Endodermal cell (in vitro differentiated cells): Measurements from ENCODE around the gene ELP4. TPM values are rescaled to one million over a fixed set of nuclear protein-coding genes. Genes with fewer than 3 reads are reported as not detected.
A peak's percentile ranks its signal among the peaks of the same experiment; 100 is the strongest.

Source experiments
- DNase-seq: peaks from one replicate; pipeline ENCODE4 v3.0.0-alpha.2; 2017
- H3K27ac ChIP-seq: 2 replicates; pipeline ENCODE4 v1.5.1; 2013; ENCODE audit warnings: mild to moderate bottlenecking, low read depth, low read length, moderate library complexity
- H3K27me3 ChIP-seq: 2 replicates; pipeline ENCODE4 v1.6.1; 2013; ENCODE audit warnings: mild to moderate bottlenecking, low read length, moderate library complexity; ENCODE audit not compliant: insufficient read depth, control insufficient read depth, poor library complexity, severe bottlenecking
- H3K36me3 ChIP-seq: 2 replicates; pipeline ENCODE4 v1.7.0; 2013; ENCODE audit warnings: mild to moderate bottlenecking, low read length, moderate library complexity; ENCODE audit not compliant: control insufficient read depth, insufficient read depth
- H3K4me1 ChIP-seq: one replicate; pipeline ENCODE4 v1.7.0; 2013; ENCODE audit warnings: low read length; ENCODE audit not compliant: control insufficient read depth, insufficient read depth
- H3K4me3 ChIP-seq: 2 replicates; pipeline ENCODE4 v1.5.1; 2013; ENCODE audit warnings: mild to moderate bottlenecking, low read length, moderate library complexity
- H3K9ac ChIP-seq: 2 replicates; pipeline ENCODE4 v1.6.1; 2013; ENCODE audit warnings: mild to moderate bottlenecking, low read length, moderate library complexity; ENCODE audit not compliant: poor library complexity, severe bottlenecking; ENCODE audit errors: extremely low read depth
- H3K9me3 ChIP-seq: 2 replicates; pipeline ENCODE4 v1.6.1; 2013; ENCODE audit warnings: mild to moderate bottlenecking, low read length, moderate library complexity; ENCODE audit not compliant: control insufficient read depth
- H3K27ac Mint-ChIP-seq: 2 replicates; pipeline ENCODE4 v1.8.0; 2020; ENCODE audit warnings: mixed read lengths
- H3K27me3 Mint-ChIP-seq: 2 replicates; pipeline ENCODE4 v1.8.0; 2021; ENCODE audit warnings: mild to moderate bottlenecking, mixed read lengths; ENCODE audit not compliant: insufficient read depth
- H3K36me3 Mint-ChIP-seq: 2 replicates; pipeline ENCODE4 v1.8.0; 2020; ENCODE audit warnings: low read depth, mixed read lengths
- H3K4me1 Mint-ChIP-seq: 2 replicates; pipeline ENCODE4 v1.8.0; 2020; ENCODE audit warnings: mixed read lengths
- H3K4me3 Mint-ChIP-seq: 2 replicates; pipeline ENCODE4 v1.8.0; 2020; ENCODE audit warnings: mild to moderate bottlenecking, moderate library complexity, mixed read lengths
- H3K9me3 Mint-ChIP-seq: 2 replicates; pipeline ENCODE4 v1.8.0; 2020; ENCODE audit warnings: mild to moderate bottlenecking, mixed read lengths
- CTCF ChIP-seq: fragments of 200-600 bp; sonication (generic); conservative IDR thresholded peaks from 2 replicates; pipeline ENCODE4 v1.5.0; 2021; ENCODE audit warnings: antibody characterized with exemption, mild to moderate bottlenecking
- WGBS, 2 experiments: methylation state at CpG; one replicate each; pipeline versions ENCODE4 v1.1.5 to v1.1.7; 2013; ENCODE audit warnings: missing lambda C conversion rate in 2 of 2, mixed read lengths in 1 of 2; ENCODE audit not compliant: insufficient coverage in 1 of 2, insufficient read length in 1 of 2; 5-methylcytosine and 5-hydroxymethylcytosine counted together
- total RNA-seq, 2 donors: library from RNA; stranded (reverse); fragmentation: NEBNext Ultra II Directional in 1 of 2; extraction: Animal tissue kit (Norgen Biotek cat#: 25700) in 1 of 2; gene quantifications; 2 replicates in 1 of 2; 3 replicates in 1 of 2; pipeline ENCODE4 v1.2.1, GENCODE V29; 2021

The ELP4 gene
- total RNA-seq, 2 donors from 2014 or later: 19.1 to 25.2 TPM

- Mint-ChIP-seq H3K4me1 (peaks cover 33% of the 10 kb centered on the region), H3K36me3 (peaks cover 2% of the 10 kb centered on the region), H3K9me3 (no peaks in the 10 kb centered on the region), H3K27me3 (peaks cover 99% of the 10 kb centered on the region), H3K27ac (no peak overlapping the region), H3K4me3 (peak overlapping the region; percentile 46)
- Histone ChIP-seq H3K9ac (no peak overlapping the region), H3K36me3 (peaks cover 52% of the 10 kb centered on the region), H3K9me3 (no peaks in the 10 kb centered on the region), H3K27ac (no peak overlapping the region), H3K27me3 (peaks cover 100% of the 10 kb centered on the region), H3K4me1 (peaks cover 11% of the 10 kb centered on the region), H3K4me3 (peak overlapping the region; percentile 59)
- DNase-seq: peak; percentile 95
- 10 to 16% methylated on average over 31 to 60 of the region's 60 CpGs for WGBS, 2 experiments
- TF ChIP-seq CTCF: peak; percentile 76
These were observed 289.2 kb downstream of the ELP4 start for GRCh38 chr11:31798554-31799434.

- no peak overlapping the region for H3K9ac ChIP-seq
- H3K4me3 Mint-ChIP-seq: peak overlapping the region; percentile 46
- peaks cover 2% of the 10 kb centered on the region for H3K36me3 Mint-ChIP-seq
- peaks cover 43% of the 10 kb centered on the region for H3K36me3 ChIP-seq
- H3K9me3 ChIP-seq: no peaks in the 10 kb centered on the region
- TF ChIP-seq CTCF: no peak
- H3K9me3 Mint-ChIP-seq: no peaks in the 10 kb centered on the region
- DNase-seq: peak; percentile 55
- peaks cover 41% of the 10 kb centered on the region for H3K4me1 Mint-ChIP-seq
- peaks cover 99% of the 10 kb centered on the region for H3K27me3 Mint-ChIP-seq
- H3K4me1 ChIP-seq: peaks cover 17% of the 10 kb centered on the region
- peak overlapping the region; percentile 59 for H3K4me3 ChIP-seq
- WGBS, 2 experiments: 12 to 19% methylated on average over 11 to 43 of the region's 48 CpGs
- H3K27ac Mint-ChIP-seq: no peak overlapping the region
- H3K27me3 ChIP-seq: peaks cover 100% of the 10 kb centered on the region
- no peak overlapping the region for H3K27ac ChIP-seq
These were observed 290.1 kb downstream of the ELP4 start for GRCh38 chr11:31799435-31800397.
